Fibroblast of skin of scalp (primary cell): Measurements from ENCODE around the gene ASAH2B. TPM values are rescaled to one million over a fixed set of nuclear protein-coding genes. Genes with fewer than 3 reads are reported as not detected.
"Not testable (repeated sequence)": the region's sequence is repeated elsewhere in the genome, so short reads cannot be mapped to it uniquely, and the experiment has no call there.

Experiments used
- DNase-seq: peaks from one replicate; pipeline ENCODE4 v3.0.0-alpha.2; 2013
- polyA plus RNA-seq, 2 experiments: library from polyadenylated mRNA; unstranded; fragments of 120-200 nt; gene quantifications; one replicate each; pipeline ENCODE4 v1.2.1, GENCODE V29; 2013; ENCODE audit not compliant: insufficient read length in 2 of 2

ASAH2B gene
- 2.4 TPM for polyA plus RNA-seq (2013, experiment 1 of 2; ENCODE audit: insufficient read length)
- polyA plus RNA-seq (2013, experiment 2 of 2; ENCODE audit: insufficient read length) = 4.7 TPM

DNA sequence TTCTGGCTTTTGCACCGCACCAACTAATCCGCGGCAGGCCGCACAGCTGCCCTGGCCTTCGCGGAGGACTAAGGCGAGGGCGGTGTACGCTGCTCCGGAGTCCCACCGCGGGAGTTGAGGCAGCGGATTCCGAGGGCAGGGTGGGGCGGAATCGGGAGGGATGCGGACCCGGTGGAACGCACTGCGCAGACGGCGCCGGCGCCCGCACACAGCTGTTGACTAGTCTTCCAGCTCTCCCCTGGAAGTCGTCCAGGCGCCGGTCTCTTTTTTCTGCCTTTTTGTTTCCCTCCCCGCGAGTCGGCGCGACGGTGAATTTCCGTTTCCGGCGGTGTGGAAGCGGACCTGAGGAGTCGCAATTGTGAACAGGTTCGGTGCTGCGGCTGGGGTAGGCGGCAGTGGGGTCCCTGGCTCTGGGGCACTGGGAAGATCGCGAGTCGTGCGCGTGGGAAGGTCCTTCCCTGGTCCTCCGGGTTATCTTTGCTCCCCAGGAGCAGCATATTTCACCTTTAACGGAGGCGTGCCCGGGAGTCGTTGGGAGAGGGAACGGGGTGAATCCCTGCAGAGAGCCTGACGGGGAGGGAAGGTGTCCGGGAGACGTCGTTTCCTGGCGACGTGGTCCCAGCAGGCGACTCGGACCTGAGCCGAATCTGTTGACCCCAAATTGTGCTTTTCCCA, at the start of gene ASAH2B:
Gene ASAH2B (plus strand): TSS at position 319 of the 675 bp plus-strand sequence. CDS start 5,195 bp downstream, outside the sequence.
- peak; percentile 80 for DNase-seq

DNA sequence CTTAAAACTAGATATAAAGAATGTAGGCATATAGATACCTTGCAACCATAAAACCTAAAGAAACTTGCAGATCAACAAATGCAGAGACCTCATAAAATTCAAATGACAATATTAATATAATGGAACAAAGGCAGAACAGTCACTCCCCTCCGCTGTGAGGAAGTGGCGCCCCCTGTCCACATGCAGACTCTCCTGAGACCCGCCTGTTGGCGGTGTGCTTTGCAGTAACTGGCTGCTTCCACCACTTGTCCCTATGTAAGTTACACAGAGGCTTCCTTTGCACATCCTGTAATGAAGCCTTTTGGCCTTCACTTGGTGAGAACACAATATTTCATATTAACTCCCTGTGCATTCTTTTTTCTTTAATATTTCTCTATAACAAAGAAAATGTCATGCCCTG, 41.9 kb upstream of the ASAH2B start:
- not testable (repeated sequence) for DNase-seq

- DNase-seq = not testable (repeated sequence)
Measured at GRCh38 chr10:50701947-50702346, 37.8 kb upstream of the ASAH2B start.

DNA sequence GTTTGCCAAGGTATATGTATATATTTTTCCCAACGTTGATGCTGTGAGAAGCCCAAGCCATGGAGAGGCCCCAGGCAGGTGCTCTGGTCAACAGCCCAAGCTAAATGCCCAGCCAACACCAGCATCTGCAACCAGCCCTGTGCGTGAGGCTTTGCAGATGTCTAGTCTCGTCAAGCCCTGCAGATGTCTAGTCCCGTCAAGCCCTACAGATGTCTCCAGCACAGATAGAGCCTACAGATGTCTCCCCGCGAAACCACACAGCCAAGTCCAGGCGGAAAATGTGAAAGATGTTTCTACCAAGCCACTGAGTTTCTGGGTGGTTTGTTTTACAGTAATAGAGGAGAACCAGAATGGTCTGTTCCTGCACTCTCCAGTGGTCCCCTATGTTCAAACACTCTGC, 36.7 kb upstream of the ASAH2B start:
- DNase-seq = not testable (repeated sequence)

DNA sequence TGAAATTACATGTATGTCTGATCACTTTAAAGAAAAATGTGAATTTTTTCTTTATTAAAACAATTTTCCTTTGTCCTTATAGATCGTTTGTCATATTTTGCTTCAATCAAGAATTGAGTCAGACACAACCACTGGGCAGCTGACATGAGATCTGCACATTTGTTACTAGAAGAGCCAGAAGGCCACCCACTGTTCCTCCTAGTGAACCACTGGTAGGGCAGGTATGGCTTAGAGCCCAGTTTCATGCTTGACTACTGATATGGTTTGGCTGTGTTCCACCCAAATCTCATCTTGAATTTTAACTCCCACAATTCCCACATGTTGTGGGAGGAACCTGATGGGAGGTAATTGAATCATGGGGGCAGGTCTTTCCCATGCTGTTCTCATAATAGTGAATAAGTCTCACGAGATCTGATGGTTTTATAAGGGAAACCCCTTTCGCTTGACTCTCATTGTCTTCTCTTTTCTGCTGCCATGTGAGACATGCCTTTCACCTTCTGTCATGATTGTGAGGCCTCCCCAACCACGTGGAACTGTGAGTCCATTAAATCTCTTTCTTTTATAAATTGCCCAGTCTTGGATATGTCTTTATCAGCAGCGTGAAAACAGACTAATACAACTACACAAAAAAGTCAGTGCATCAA, 35.2 kb upstream of the ASAH2B start:
- DNase-seq = peak; percentile 7

DNA sequence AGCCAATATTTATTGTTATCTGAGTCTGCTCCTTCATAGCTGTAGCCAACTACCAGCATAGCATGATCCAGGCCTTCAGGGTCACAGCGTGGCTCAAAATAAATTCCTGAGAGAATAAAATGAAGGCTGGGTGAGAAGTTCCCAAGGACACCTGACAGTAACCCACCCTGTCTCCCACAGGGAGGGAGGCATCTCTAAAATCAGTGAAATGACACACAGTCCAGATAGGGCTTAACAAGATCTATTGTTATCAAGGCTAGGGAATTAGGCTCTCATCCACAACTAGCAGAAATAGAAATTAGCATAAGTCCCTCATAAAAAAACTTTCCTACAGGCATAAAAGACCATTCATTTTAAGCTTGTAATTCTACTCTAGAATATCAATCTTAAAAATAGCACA, 33.7 kb upstream of the ASAH2B start:
- DNase-seq = not testable (repeated sequence)

DNA sequence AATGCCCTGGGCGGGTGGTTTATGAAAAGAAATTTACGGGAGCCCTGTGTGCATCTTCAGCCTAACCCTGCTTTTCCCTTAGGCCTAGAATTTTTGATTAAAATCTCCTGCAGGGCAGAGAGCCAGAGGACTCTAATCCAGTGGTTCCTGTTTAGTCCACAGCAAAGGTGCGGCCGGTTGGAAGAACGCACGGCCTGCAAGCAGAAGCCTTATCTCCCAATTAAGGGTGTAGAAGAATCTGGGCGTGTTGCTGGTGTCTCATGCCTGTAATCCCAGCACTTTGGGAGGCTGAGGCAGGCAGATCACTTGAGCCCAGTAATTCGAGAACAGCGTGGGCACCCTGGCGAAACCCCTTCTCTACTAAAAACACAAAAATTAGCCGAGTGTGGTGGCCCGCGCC, 29.5 kb upstream of the ASAH2B start:
- DNase-seq = not testable (repeated sequence)

GRCh38 chr10:50723812-50724211, 15.9 kb upstream of the ASAH2B start:
- DNase-seq = not testable (repeated sequence)

DNA sequence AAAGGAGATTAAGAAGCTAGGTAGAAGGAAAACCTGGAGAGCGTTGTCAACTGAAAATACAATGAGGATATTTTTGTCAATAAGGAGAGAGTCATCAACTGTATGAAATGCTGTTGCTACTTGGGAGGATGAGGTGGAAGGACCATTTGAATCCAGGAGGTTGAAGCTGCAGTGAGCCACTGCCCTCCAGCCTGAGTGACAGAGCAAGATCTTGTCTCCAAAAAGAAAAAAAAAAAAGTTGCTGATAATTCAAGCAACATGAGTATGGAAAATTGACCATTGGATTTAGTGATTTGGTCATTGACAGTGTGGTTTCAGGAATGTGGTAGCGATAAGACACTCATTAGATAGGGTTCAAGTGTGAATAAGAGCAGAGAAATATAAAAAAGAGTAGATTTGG, 11.6 kb upstream of the ASAH2B start:
- DNase-seq = not testable (repeated sequence)

- not testable (repeated sequence) for DNase-seq
Measured at GRCh38 chr10:50738987-50739617, 634 bp upstream of the ASAH2B start.

DNA sequence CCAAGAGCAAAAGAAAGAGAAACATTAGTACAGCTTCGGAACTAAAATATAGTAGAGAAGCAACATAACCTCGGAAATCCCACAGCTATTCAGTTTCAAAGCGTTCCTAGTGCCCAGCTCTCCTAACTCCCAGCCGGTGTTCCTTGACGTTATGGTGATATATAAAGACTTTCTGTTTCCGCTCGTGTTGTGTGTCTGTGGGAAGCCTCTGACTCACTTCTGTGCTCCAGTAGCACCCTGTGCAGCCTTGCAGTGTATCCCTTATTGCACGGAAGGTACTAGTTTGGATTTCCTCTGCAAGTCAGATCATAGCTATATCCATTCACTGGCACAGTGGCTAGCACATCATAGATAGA, 535 bp downstream of the ASAH2B start:
- DNase-seq = peak; percentile 72

DNA sequence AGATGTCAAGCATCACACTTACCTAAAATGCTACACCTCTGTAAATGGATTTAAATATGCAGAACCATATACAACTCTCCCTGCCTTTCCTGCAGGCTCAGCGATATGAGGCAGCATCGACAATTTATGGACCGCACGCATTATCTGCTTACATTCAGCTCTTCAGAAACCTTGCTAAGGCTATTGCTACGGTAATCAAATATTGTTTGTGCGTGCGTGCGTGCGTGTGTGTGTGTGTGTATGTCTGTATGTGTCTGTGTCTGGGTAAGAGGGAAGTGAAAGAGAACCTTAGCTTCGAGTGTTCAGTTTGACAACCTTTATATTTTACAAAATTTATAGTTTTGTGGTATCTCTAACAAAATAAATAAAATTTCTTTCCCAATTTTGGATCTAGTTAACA, 3.1 kb downstream of the ASAH2B start:
- DNase-seq = not testable (repeated sequence)

DNA sequence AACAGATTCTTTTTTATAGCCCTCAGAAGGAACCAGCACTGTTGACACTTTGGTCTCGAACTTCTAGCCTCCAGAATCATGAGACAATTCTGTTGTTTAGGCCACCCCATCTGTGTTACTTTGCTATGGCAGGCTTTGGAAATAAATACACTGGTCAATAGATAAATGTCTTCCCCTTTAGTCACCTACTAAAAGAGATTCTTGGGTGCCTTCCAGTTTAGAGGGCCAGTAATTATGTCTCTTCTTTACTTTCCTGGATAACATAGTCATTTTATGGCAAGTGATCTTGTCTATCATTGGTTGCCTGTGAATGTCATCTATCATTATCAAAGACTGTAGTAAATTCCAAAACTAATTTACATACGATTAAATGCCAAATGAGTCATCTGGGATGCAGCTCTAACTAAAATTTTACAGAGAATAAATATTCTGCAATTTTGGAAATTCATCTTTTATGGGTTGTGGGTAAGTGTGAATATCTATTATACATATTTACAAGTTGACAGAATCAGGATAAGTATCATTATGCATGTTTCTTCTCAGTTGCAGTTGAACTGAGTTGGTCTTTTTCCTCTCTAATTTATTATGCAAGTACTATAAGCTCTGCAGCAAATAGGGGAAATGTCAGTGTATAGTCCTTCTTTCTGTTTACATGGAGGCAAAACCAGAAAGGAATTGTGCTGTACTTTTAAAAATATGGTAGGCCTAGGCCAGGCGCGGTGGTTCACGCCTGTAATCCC, 27.2 kb downstream of the ASAH2B start:
- peak; percentile 77 for DNase-seq

- not testable (repeated sequence) for DNase-seq
Measured at GRCh38 chr10:50772042-50772441, 32.3 kb downstream of the ASAH2B start.

DNA sequence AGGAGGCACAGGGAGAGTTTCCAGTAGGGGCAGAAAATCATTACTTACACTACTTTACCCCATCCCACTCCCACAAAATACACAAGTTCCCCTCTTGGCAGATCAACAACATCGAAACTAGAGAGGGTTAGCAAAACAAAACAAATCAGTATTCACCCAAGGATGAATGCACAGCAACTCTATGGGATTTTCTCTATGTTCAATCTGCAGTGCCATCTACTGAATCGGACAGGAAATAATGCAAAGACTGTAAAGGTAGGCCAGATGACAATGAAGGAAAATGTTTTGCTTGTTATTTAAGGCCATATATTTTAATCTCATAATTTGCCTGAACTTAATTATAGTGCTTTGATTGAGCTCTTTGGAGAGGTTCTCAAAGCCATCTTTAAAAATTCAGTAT, 35.1 kb downstream of the ASAH2B start:
- DNase-seq = not testable (repeated sequence)

GRCh38 chr10:50780036-50780435, 40.3 kb downstream of the ASAH2B start:
- DNase-seq = not testable (repeated sequence)

GRCh38 chr10:50782017-50782416, 42.3 kb downstream of the ASAH2B start:
- DNase-seq = not testable (repeated sequence)

- DNase-seq = not testable (repeated sequence)
Measured at GRCh38 chr10:50787962-50788361, 48.2 kb downstream of the ASAH2B start.

DNA sequence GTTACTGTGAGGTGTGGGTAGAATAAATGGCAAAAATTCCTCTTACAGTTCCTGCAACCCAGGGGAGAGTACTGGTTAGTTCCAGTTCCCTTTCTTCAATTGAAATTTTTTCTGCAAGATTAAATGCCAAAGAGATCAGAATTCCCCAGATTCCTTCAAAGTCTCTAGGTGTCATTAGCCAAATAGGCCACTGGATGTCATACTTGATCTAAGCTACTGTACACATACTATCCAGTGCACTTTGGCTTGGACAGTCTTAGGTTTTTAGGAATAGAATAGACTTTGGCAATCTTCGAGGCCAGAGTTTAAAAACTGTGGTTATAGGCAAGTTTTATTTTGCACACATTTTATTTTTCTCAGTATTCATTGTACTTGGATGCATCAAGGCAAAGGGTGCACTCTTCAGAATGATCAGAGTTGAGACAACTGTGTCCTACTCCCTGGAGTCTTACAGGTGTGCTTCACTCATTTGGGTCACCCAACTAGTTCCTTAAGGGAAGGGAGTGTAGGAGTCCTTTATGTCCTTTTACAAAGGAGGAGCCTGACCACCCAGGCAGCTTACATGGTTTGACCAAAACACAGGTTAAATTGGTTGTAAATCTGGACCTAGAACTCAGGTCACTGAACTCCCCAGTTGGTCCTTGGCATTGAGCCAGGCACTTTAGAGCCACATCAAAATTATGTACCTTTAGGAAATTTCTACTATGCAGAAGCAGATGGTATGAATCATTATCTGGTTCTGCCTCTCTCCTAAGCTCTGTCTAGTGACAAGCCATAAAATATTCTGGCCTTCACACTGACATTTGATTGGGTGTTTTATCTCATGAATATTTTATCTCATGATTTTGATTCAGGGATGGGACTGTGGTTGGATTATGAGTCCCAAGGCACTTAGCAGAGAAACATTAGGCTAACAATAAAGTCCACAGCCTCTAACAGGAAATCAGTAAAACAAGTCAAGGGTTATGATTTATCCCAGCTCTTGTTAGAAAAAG, 49.5 kb downstream of the ASAH2B start:
- peak; percentile 51 for DNase-seq

DNA sequence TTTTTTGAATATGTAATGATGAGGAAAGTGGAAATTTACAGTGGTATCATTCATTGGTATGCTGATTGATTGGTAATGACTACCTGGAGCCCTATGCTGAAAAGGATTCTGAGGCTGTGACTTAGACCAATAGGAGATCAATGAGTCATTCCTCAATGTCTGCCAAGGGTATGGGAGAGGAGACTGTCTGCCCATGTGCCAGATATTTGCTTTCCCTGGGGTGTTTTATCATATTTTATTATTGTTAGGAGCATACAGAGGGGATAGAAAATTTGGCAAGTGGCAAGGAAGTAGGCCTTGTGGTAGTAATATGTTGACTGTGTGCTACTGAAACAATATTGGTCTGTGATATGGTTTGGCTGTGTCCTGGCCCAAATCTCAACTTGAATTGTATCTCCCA, 54.8 kb downstream of the ASAH2B start:
- no peak for DNase-seq

- no peak for DNase-seq
Measured at GRCh38 chr10:50796693-50797092, 57.0 kb downstream of the ASAH2B start.

- no peak for DNase-seq
Measured at GRCh38 chr10:50798297-50798696, 58.6 kb downstream of the ASAH2B start.
